ENCODE data around the gene ZNF79.

ZNF79 gene

GRCh38 chr9:127423934-127424675 is at the start of gene ZNF79:
Gene ZNF79 (plus strand): TSS chr9:127424382. CDS start chr9:127424788, 406 bp downstream.
- peak; percentile 92 for DNase-seq (ENCODE audit: low read depth)

GRCh38 chr9:127380479-127380878 is 43.7 kb upstream of the ZNF79 start:
- peak; percentile 22 for DNase-seq (ENCODE audit: low read depth)

DNA sequence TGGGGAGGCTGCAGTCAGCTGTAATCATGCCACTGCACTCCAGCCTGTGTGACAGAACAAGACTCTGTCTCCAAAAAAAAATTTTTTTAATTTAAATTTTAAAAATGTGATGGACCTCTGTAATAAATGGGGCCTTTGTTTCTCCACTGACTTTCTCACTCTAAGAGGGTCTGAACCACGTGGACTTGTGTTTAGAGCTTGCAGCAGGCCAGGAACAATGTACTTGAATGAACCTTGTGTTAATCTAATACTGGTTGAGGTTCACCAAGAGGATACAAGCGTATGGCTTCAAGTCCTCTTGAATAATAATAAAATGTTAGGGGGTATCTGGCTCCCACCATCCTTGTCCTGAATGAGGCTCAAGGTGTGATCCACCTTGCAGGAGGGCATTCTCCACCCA is 41.6 kb upstream of the ZNF79 start:
- no peak for DNase-seq (ENCODE audit: low read depth)

DNA sequence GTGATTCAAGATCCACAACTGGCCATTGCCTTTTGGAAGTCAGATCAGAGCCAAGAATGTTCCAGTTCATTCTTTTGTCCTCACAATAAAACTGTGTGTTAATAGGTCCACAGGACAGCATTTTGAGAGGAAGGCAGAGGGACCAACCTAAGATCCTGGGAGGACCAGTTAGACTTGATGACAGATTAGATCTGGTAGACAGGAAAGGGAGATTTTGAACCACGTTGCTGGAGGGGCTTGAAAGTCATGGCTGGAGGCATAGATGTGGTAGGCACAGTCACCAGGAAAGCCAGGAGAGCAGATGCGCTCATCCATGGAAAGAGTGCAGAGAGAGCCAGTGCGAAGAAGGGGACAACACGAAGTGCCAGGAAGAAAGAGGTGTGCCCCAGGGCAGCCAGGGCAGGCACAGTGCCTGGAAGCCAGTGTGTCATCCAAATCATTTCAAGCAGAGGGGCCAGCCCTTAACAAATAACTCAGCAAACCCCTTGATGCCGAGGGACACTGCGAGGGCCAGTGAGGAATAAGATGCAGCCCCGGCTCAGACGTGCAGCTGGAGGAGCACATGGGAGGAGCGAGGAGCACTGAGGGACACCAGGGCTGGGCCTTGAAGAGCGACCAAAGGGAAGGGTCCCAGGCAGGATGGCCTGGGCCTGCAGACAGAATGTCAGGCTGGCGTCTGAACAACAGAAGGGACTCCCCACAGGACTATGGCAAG is 40.0 kb upstream of the ZNF79 start:
- no peak for DNase-seq (ENCODE audit: low read depth)

DNA sequence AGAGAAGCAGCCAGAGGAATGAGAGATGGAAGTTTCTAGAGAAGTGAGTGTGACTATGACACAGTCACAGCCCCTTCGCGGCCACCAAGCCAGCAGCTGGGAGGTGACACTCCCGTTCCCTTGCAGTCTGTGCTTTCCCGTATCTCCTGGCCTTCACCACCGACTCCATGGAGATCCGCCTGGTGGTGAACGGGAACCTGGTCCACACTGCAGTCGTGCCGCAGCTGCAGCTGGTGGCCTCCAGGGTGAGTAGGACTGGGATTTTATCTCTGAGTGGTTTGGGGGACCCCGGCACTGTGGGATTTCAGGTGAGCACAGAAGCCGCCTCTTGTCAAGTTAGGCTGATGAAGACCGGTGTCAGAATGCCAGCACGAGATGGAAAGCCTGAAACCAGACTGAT is 39.3 kb upstream of the ZNF79 start:
- no peak for DNase-seq (ENCODE audit: low read depth)

- no peak for DNase-seq (ENCODE audit: low read depth)
These were observed 37.9 kb upstream of the ZNF79 start for GRCh38 chr9:127386249-127386648.

DNA sequence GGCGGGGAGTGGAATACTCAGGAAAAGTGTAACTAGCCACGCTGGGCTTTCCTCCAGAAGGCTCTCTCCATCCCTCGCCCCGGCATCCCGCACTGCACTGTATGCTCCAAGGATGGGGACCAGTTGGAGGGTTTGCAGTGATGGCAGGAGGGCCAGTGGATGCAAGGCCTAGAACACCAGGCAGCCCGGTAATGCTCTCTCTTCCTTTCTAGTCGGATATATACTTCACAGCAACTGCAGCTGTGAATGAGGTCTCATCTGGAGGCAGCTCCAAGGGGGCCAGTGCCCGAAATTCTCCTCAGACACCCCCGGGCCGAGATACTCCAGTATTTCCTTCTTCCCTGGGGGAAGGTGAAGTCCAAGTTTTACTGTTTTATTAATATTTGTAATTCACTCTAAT is 37.2 kb upstream of the ZNF79 start:
- DNase-seq (ENCODE audit: low read depth): no peak

GRCh38 chr9:127388037-127388855 is 35.9 kb upstream of the ZNF79 start:
- peak; percentile 98 for DNase-seq (ENCODE audit: low read depth)

GRCh38 chr9:127388856-127389238 is 35.3 kb upstream of the ZNF79 start:
- no peak for DNase-seq (ENCODE audit: low read depth)

DNA sequence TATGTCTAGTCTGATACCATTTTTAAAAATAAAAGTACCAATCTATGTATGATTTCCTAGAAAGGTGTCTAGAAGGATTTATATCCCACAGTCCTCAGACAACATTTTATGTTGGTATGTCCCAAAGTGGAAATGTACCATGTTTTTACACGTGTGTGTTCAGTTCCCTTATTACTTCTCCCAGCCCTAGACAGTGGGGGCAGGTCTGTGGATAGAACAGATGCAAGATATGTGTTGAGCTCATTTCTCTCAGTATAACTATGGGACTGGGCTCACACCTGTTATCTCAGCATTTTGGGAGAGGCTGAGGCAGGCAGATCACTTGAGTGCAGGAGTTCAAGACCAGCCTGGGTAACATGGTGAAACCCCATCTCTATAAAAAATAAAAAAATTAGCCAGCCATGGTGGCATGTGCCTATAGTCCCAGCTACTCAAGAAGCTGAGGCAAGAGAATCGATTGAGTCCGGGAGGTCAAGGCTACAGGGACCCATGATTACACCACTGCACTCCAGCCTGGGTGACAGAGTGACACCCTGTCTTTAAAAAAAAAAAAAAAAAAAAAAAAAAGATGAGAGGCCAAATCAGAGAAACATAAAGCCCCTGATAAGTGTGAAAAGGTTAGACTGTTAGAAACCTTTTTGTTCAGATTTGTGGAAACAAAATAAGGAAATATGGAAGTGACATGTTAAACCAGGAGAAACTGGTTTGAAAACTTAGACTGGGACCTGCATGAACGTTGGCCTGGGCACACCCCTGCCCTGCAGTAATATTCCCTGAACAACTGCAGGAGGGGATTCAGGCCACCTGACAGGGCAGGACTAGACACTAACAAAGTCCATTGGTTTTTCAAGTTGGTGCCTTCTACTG is 34.6 kb upstream of the ZNF79 start:
- no peak for DNase-seq (ENCODE audit: low read depth)

DNA sequence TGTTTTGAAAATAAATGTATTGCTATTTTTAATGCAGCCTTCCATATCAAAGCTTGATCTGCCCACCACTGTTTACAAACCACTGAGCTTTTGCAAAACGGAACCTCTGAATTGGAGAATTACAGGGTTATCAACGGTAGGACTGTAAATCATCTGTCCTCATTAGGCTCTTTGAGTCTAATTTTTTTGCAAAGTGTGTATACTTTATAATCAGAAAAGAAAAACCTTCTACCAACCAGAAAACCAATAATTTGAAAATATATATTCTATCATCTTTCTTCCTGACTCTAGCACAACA is 34.0 kb upstream of the ZNF79 start:
- DNase-seq (ENCODE audit: low read depth): no peak

DNA sequence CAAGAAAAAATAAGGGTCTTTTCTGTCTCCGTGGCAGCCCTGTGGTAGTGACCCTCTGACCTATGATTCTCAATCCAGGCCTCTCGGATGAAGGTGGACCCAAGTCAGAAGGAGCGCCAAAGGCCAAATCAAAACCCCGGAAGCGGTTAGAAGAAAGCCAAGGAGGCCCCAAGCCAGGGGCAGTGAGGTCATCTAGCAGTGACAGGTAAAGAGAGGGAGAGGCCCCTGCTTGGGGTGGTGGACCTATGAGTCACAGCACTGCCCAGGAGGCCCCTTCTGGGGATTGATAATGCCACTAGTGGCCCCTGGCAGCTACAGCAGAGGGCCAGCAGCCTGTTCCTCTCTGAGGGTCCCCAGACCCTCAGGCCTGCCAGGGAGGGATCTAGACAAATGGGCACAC is 33.6 kb upstream of the ZNF79 start:
- DNase-seq (ENCODE audit: low read depth): no peak

GRCh38 chr9:127392166-127392565 is 32.0 kb upstream of the ZNF79 start:
- DNase-seq (ENCODE audit: low read depth): no peak

GRCh38 chr9:127392976-127393375 is 31.2 kb upstream of the ZNF79 start:
- no peak for DNase-seq (ENCODE audit: low read depth)

- peak; percentile 13 for DNase-seq (ENCODE audit: low read depth)
These were observed 30.5 kb upstream of the ZNF79 start for GRCh38 chr9:127393645-127394044.

- DNase-seq (ENCODE audit: low read depth): no peak
These were observed 28.5 kb upstream of the ZNF79 start for GRCh38 chr9:127395497-127396252.

DNA sequence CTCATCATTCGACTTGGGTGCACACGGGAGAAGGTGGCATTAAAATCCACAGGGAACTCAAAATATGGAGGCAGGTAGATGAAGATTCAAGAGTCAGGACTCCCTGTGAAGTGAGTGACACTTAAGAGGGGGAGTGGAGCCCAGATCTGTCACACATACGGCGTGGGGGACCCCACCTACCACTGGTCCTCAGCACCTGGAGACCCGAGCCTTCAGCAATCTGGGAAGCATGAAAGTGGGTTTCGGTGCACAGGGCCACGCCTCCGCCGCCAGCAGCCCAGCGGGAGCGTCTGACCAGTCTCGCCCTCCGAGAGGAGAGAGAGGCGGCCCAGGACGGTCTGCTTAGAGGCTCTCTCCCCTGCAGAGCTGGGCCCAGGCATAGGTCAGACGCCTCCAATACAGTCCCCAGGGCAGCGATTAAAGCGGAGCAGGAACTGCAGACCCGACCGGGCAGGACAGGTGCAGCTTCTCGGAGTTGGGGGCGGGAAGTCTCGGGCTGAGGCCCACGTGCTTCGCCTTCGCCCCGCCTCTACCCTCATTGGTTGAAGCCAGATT is 27.9 kb upstream of the ZNF79 start:
- DNase-seq (ENCODE audit: low read depth): no peak

- peak; percentile 100 for DNase-seq (ENCODE audit: low read depth)
These were observed 27.2 kb upstream of the ZNF79 start, which contains the start of gene SLC2A8 for GRCh38 chr9:127396808-127397645. Gene SLC2A8 (plus strand): TSS chr9:127397169. CDS start chr9:127397231, 62 bp downstream.

GRCh38 chr9:127397646-127398274 is 26.4 kb upstream of the ZNF79 start:
- DNase-seq (ENCODE audit: low read depth): peak; percentile 50
